H9 (cell line): ENCODE results near the gene PRR36. TPM values are rescaled to one million over a fixed set of nuclear protein-coding genes. Genes with fewer than 3 reads are reported as not detected.

Experiments used
- DNase-seq: peaks from one replicate; pipeline ENCODE4 v3.0.0-alpha.2; 2017
- H2AFZ ChIP-seq: one replicate; pipeline ENCODE4 v1.6.1; 2013; ENCODE audit warnings: mild to moderate bottlenecking, low read length, control low read depth, moderate library complexity
- H2AK5ac ChIP-seq: 2 replicates; pipeline ENCODE4 v1.6.1; 2013; ENCODE audit warnings: low read length, control low read depth, mixed read lengths; ENCODE audit not compliant: insufficient read length
- H2BK120ac ChIP-seq: one replicate; pipeline ENCODE4 v1.6.1; 2013; ENCODE audit warnings: low read depth, mild to moderate bottlenecking, low read length, control low read depth, inconsistent platforms; ENCODE audit not compliant: poor library complexity, severe bottlenecking
- H2BK12ac ChIP-seq: 2 replicates; pipeline ENCODE4 v1.6.1; 2013; ENCODE audit warnings: low read length, control low read depth, mixed read lengths, low read depth; ENCODE audit not compliant: insufficient read length
- H2BK15ac ChIP-seq: 2 replicates; pipeline ENCODE4 v1.6.1; 2013; ENCODE audit warnings: low read depth, low read length, control low read depth
- H2BK20ac ChIP-seq: one replicate; pipeline ENCODE4 v1.6.1; 2013; ENCODE audit warnings: low read depth, mild to moderate bottlenecking, low read length, control low read depth, inconsistent platforms; ENCODE audit not compliant: poor library complexity, severe bottlenecking
- H2BK5ac ChIP-seq: 2 replicates; pipeline ENCODE4 v1.6.1; 2013; ENCODE audit warnings: low read length, control low read depth, mixed read lengths; ENCODE audit not compliant: insufficient read length
- H3K14ac ChIP-seq: 2 replicates; pipeline ENCODE4 v1.6.1; 2013; ENCODE audit warnings: low read length, control low read depth; ENCODE audit not compliant: insufficient read depth
- H3K18ac ChIP-seq: 2 replicates; pipeline ENCODE4 v1.6.1; 2013; ENCODE audit warnings: low read depth, mild to moderate bottlenecking, mixed read lengths, low read length, control low read depth; ENCODE audit not compliant: insufficient read length
- H3K23ac ChIP-seq: 2 replicates; pipeline ENCODE4 v1.6.1; 2013; ENCODE audit warnings: low read length, control low read depth, mixed read lengths, low read depth; ENCODE audit not compliant: insufficient read length
- H3K23me2 ChIP-seq: 2 replicates; pipeline ENCODE4 v1.6.1; 2013; ENCODE audit warnings: low read depth, mild to moderate bottlenecking, mixed read lengths, low read length, control low read depth; ENCODE audit not compliant: insufficient read length, poor library complexity, severe bottlenecking
- H3K27ac ChIP-seq: 2 replicates; pipeline ENCODE4 v1.5.1; 2013; ENCODE audit warnings: low read length, control low read depth, mixed read lengths, low read depth; ENCODE audit not compliant: insufficient read length
- H3K27me3 ChIP-seq: 2 replicates; pipeline ENCODE4 v1.6.1; 2013; ENCODE audit warnings: low read length, control low read depth, inconsistent platforms; ENCODE audit not compliant: insufficient read depth
- H3K4ac ChIP-seq: 2 replicates; pipeline ENCODE4 v1.6.1; 2013; ENCODE audit warnings: low read depth, mild to moderate bottlenecking, control low read depth, inconsistent platforms, low read length, moderate library complexity
- H3K4me1 ChIP-seq: 2 replicates; pipeline ENCODE4 v1.6.1; 2013; ENCODE audit warnings: low read length, control low read depth, inconsistent platforms; ENCODE audit not compliant: insufficient read depth
- H3K4me2 ChIP-seq: 2 replicates; pipeline ENCODE4 v1.6.1; 2013; ENCODE audit warnings: low read length, control low read depth, mixed read lengths; ENCODE audit not compliant: insufficient read length, insufficient read depth
- H3K56ac ChIP-seq: 2 replicates; pipeline ENCODE4 v1.6.1; 2013; ENCODE audit warnings: low read depth, mild to moderate bottlenecking, mixed read lengths, low read length, control low read depth; ENCODE audit not compliant: insufficient read length
- H3K79me1 ChIP-seq: 2 replicates; pipeline ENCODE4 v1.6.1; 2013; ENCODE audit warnings: low read depth, mild to moderate bottlenecking, moderate library complexity, low read length, control low read depth, inconsistent platforms; ENCODE audit not compliant: insufficient read depth, poor library complexity, severe bottlenecking
- H3K79me2 ChIP-seq: 2 replicates; pipeline ENCODE4 v1.6.1; 2013; ENCODE audit warnings: low read length, control low read depth, inconsistent platforms; ENCODE audit not compliant: insufficient read depth
- H3K9ac ChIP-seq: 2 replicates; pipeline ENCODE4 v1.6.1; 2013; ENCODE audit warnings: low read length, control low read depth, mixed read lengths; ENCODE audit not compliant: insufficient read length; ENCODE audit errors: extremely low read depth
- H3K9me3 ChIP-seq: one replicate; pipeline ENCODE4 v1.6.1; 2013; ENCODE audit warnings: low read depth, low read length, inconsistent platforms; ENCODE audit not compliant: control insufficient read depth
- H3T11ph ChIP-seq: one replicate; pipeline ENCODE4 v1.6.1; 2013; ENCODE audit warnings: mild to moderate bottlenecking, low read length, control low read depth, inconsistent platforms
- H4K20me1 ChIP-seq: one replicate; pipeline ENCODE4 v1.6.1; 2013; ENCODE audit not compliant: control insufficient read depth, insufficient read length, insufficient read depth
- H4K5ac ChIP-seq: 2 replicates; pipeline ENCODE4 v1.6.1; 2013; ENCODE audit warnings: low read depth, mild to moderate bottlenecking, mixed read lengths, low read length, control low read depth; ENCODE audit not compliant: insufficient read length
- H4K8ac ChIP-seq: replicated peaks from 2 replicates; pipeline ENCODE4 v1.6.1; 2013; ENCODE audit warnings: low read length, control low read depth, mixed read lengths, low read depth; ENCODE audit not compliant: insufficient read length
- H4K91ac ChIP-seq: 2 replicates; pipeline ENCODE4 v1.6.1; 2013; ENCODE audit warnings: low read depth, mild to moderate bottlenecking, moderate library complexity, mixed read lengths, low read length, control low read depth; ENCODE audit not compliant: insufficient read length
- H3K27ac Mint-ChIP-seq, 3 experiments: 2 replicates in 2 of 3; 3 replicates in 1 of 3; pipeline ENCODE4 v1.8.0; 2020 to 2021; ENCODE audit warnings: mixed read lengths in 3 of 3, mild to moderate bottlenecking in 1 of 3, moderate library complexity in 1 of 3
- H3K27me3 Mint-ChIP-seq: 2 replicates; pipeline ENCODE4 v1.8.0; 2021; ENCODE audit warnings: low read depth, mild to moderate bottlenecking, moderate library complexity, mixed read lengths
- H3K36me3 Mint-ChIP-seq, 3 experiments: 2 replicates in 2 of 3; 3 replicates in 1 of 3; pipeline ENCODE4 v1.8.0; 2020 to 2021; ENCODE audit warnings: low read depth in 3 of 3, mixed read lengths in 3 of 3; ENCODE audit not compliant: insufficient read depth in 1 of 3
- H3K4me1 Mint-ChIP-seq, 2 experiments: 2 replicates each; pipeline ENCODE4 v1.8.0; 2020; ENCODE audit warnings: mixed read lengths in 2 of 2
- H3K4me3 Mint-ChIP-seq, 2 experiments: 2 replicates in 1 of 2; 3 replicates in 1 of 2; pipeline ENCODE4 v1.8.0; 2020 to 2021; ENCODE audit warnings: mild to moderate bottlenecking in 2 of 2, mixed read lengths in 2 of 2, moderate library complexity in 1 of 2
- H3K9me3 Mint-ChIP-seq, 2 experiments: 2 replicates in 1 of 2; 3 replicates in 1 of 2; pipeline ENCODE4 v1.8.0; 2020; ENCODE audit warnings: mild to moderate bottlenecking in 2 of 2, mixed read lengths in 2 of 2, moderate library complexity in 1 of 2
- WGBS: extraction: QIAGEN DNeasy Blood & Tissue Kit; methylation state at CpG from one replicate; pipeline ENCODE4 v1.1.7; 2013; ENCODE audit warnings: missing lambda C conversion rate, low lambda C conversion rate, mixed read lengths; ENCODE audit not compliant: insufficient read length; ENCODE audit errors: extremely low coverage; 5-methylcytosine and 5-hydroxymethylcytosine counted together
- total RNA-seq: library from RNA; stranded (reverse); gene quantifications from 2 replicates; pipeline ENCODE4 v1.2.1, GENCODE V29; 2021
- TF ChIP-seq, protein P1 (sequence below): fragments of 200-600 bp; sonication (generic); conservative IDR thresholded peaks from 3 replicates; pipeline ENCODE4 v1.8.0; 2021; ENCODE audit warnings: antibody characterized with exemption, mild to moderate bottlenecking

Gene PRR36
- total RNA-seq, 1 experiment from 2014 or later = 20.4 TPM

DNA sequence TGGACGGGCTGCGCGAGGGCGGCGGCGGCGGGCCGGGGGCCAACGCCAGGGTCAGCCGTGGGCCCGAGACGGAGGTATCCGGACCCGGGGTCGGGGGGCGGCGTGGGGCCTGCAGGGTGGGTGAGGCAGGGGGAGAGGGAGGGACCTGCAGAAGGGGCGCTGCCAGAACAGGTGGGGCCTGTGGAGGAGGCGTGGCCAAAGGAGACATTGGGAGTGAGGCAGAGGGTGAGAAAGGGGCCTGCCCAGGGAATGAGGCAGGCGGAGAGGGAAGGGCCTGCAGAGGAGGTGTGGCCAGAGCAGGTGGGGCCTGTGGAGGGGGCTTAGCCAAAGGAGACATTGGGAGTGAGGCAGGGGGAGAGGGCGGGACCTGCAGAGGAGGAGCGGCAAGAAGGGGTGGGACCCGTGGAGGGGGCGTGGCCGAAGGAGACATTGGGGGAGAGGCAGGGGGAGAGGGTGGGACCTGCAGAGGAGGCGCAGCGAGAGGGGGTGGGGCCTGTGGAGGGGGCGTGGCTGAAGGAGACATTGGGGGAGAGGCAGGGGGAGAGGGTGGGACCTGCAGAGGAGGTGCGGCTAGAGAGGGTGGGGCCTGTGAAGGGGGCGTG lies 4.2 kb downstream of the PRR36 start:
- H3K27me3 Mint-ChIP-seq = peaks cover 34% of the 10 kb centered on the region
- Histone ChIP-seq H2BK120ac (no peak overlapping the region), H3K23ac (no peak overlapping the region), H3K9me3 (no peaks in the 10 kb centered on the region), H3K27ac (no peak overlapping the region), H2BK5ac (no peak overlapping the region), H3T11ph (no peak overlapping the region), H2AK5ac (no peak overlapping the region), H4K5ac (no peak overlapping the region), H3K23me2 (peaks cover 22% of the 10 kb centered on the region), H3K4ac (no peak overlapping the region), H2BK12ac (no peak overlapping the region), H3K79me1 (no peaks in the 10 kb centered on the region), H3K9ac (no peak overlapping the region), H3K14ac (no peak overlapping the region), H3K4me2 (peak overlapping the region; percentile 40), H3K27me3 (peaks cover 1% of the 10 kb centered on the region; the same call in 1 of the 2 replicates), H3K18ac (no peak overlapping the region), H3K4me1 (no peaks in the 10 kb centered on the region; the same call in 1 of the 2 replicates), H2BK15ac (no peak overlapping the region), H3K56ac (no peak overlapping the region), H3K79me2 (no peaks in the 10 kb centered on the region), H2BK20ac (no peak overlapping the region), H4K20me1 (peaks cover 4% of the 10 kb centered on the region), H4K8ac (no peak overlapping the region), H4K91ac (no peak overlapping the region), H2AFZ (no peak overlapping the region)
- H3K36me3 Mint-ChIP-seq = peaks cover 0 to 6% (median 5%) of the 10 kb centered on the region in 3 experiments; a peak in 4 of 7 replicates
- WGBS = no CpG with 5 or more reads among the region's 30 CpGs
- TF ChIP-seq, protein P1, sequence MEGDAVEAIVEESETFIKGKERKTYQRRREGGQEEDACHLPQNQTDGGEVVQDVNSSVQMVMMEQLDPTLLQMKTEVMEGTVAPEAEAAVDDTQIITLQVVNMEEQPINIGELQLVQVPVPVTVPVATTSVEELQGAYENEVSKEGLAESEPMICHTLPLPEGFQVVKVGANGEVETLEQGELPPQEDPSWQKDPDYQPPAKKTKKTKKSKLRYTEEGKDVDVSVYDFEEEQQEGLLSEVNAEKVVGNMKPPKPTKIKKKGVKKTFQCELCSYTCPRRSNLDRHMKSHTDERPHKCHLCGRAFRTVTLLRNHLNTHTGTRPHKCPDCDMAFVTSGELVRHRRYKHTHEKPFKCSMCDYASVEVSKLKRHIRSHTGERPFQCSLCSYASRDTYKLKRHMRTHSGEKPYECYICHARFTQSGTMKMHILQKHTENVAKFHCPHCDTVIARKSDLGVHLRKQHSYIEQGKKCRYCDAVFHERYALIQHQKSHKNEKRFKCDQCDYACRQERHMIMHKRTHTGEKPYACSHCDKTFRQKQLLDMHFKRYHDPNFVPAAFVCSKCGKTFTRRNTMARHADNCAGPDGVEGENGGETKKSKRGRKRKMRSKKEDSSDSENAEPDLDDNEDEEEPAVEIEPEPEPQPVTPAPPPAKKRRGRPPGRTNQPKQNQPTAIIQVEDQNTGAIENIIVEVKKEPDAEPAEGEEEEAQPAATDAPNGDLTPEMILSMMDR = no peak
- H3K4me1 Mint-ChIP-seq = peaks cover 21 to 45% of the 10 kb centered on the region in 2 experiments
- peak overlapping the region in 1 of 2 experiments; percentile 75; a peak in 2 of 5 replicates for H3K4me3 Mint-ChIP-seq
- H3K27ac Mint-ChIP-seq = peak overlapping the region in 1 of 3 experiments; percentile 39; a peak in 2 of 7 replicates
- DNase-seq = peak; percentile 97
- no peaks in the 10 kb centered on the region for H3K9me3 Mint-ChIP-seq
